Activated B cell treated with CpG ODN at 0.5 μM for 24 hours (primary cell): ENCODE data around the gene ARHGEF10L. TPM values are rescaled to one million over a fixed set of nuclear protein-coding genes. Genes with fewer than 3 reads are reported as not detected.

Source experiments
- ATAC-seq: fragments of 200-7000 bp; cut with Tn5 transposase; one replicate; pipeline ENCODE4 v1.10.0; 2021; ENCODE audit warnings: low read depth, mild to moderate bottlenecking, moderate library complexity
- CTCF ChIA-PET: fragments of 350-600 bp; sonication (Branson Sonifier 250); formaldehyde crosslinking; loops from one replicate; lab custom pipeline; 2021; ENCODE audit warnings: antibody characterized with exemption; lab: Charles Lee
- POLR2A ChIA-PET: fragments of 350-600 bp; sonication (Branson Sonifier 250); formaldehyde crosslinking; loops from one replicate; lab custom pipeline; 2021; ENCODE audit warnings: antibody characterized with exemption; lab: Charles Lee
- DNase-seq: peaks from one replicate; pipeline ENCODE4 v3.0.0; 2022
- H3K27ac Mint-ChIP-seq: one replicate; pipeline ENCODE4 v1.8.0; 2020; ENCODE audit warnings: mixed read lengths
- H3K27me3 Mint-ChIP-seq: one replicate; pipeline ENCODE4 v1.8.0; 2021; ENCODE audit warnings: mixed read lengths
- H3K36me3 Mint-ChIP-seq: one replicate; pipeline ENCODE4 v1.8.0; 2021; ENCODE audit warnings: low read depth, mixed read lengths
- H3K4me1 Mint-ChIP-seq: one replicate; pipeline ENCODE4 v1.8.0; 2021; ENCODE audit warnings: mixed read lengths
- H3K4me3 Mint-ChIP-seq: one replicate; pipeline ENCODE4 v1.8.0; 2020; ENCODE audit warnings: mild to moderate bottlenecking, mixed read lengths
- H3K9me3 Mint-ChIP-seq: one replicate; pipeline ENCODE4 v1.8.0; 2020; ENCODE audit warnings: mixed read lengths
- CTCF ChIP-seq: fragments of 200-600 bp; IDR thresholded peaks from one replicate; pipeline ENCODE4 v1.8.0; 2022; ENCODE audit warnings: antibody characterized with exemption, mild to moderate bottlenecking
- intact Hi-C: fragments of 100-400 bp; cut with micrococcal nuclease; formaldehyde crosslinking; loops from one replicate; pipeline ENCODE4 v1.15.1; 2024
- total RNA-seq: library from RNA; stranded (reverse); gene quantifications from 2 replicates; pipeline ENCODE4 v1.2.3, GENCODE V29; 2022

The ARHGEF10L gene
- total RNA-seq, 1 donor from 2014 or later, result 0.62 TPM

- Mint-ChIP-seq H3K36me3 (no peaks in the 10 kb centered on the region), H3K4me1 (peaks cover 15% of the 10 kb centered on the region), H3K9me3 (no peaks in the 10 kb centered on the region), H3K4me3 (no peak overlapping the region), H3K27ac (no peak overlapping the region), H3K27me3 (no peaks in the 10 kb centered on the region)
- DNase-seq, result no peak
- TF ChIP-seq CTCF, result no peak
- intact Hi-C loops, result loop anchor here (10.0 kb wide), 1 partner anchor 103 kb away; no protein-coding TSS in a partner anchor
- CTCF ChIA-PET, result interaction anchor here (1.4 kb wide), 1 partner anchor 26 kb away, joined by 3 read pairs; no protein-coding TSS in a partner anchor
- POLR2A ChIA-PET, result no interaction called here
- ATAC-seq, result no peak
Measured at GRCh38 chr1:17531343-17531681, 8.2 kb upstream of the ARHGEF10L start.

- Mint-ChIP-seq H3K9me3 (no peaks in the 10 kb centered on the region), H3K4me1 (peaks cover 21% of the 10 kb centered on the region), H3K27me3 (no peaks in the 10 kb centered on the region), H3K4me3 (no peak overlapping the region), H3K27ac (no peak overlapping the region), H3K36me3 (no peaks in the 10 kb centered on the region)
- no peak for ATAC-seq
- intact Hi-C loops, result loop anchor here (10.0 kb wide), 1 partner anchor 103 kb away; no protein-coding TSS in a partner anchor
- no peak for TF ChIP-seq CTCF
- POLR2A ChIA-PET, result no interaction called here
- CTCF ChIA-PET, result no interaction called here
- no peak for DNase-seq
Measured at GRCh38 chr1:17531682-17532487, 7.6 kb upstream of the ARHGEF10L start.

DNA sequence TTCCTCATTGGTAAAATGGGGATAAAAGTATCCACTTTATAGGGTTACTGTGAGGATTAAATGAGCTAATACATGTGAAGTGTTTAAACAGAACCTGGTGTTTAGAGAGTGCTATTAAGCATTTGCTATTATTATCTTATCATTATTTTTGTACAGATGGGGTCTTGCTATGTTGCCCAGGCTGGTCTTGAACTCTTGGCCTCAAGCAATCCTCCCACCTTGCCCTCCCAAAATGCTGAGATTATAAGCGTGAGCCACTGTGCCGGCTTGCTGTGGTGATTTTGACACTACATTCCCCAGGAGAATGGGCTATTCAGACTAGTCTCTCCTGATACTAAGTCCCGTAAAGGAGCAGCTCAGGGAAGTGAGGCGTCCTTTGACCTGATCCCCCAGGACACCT lies 6.3 kb upstream of the ARHGEF10L start:
- Mint-ChIP-seq H3K9me3 (no peaks in the 10 kb centered on the region), H3K27me3 (peaks cover 4% of the 10 kb centered on the region), H3K27ac (no peak overlapping the region), H3K4me1 (peaks cover 21% of the 10 kb centered on the region), H3K4me3 (no peak overlapping the region), H3K36me3 (no peaks in the 10 kb centered on the region)
- DNase-seq (no peak), ATAC-seq (no peak)
- ChIA-PET POLR2A (no interaction called here), CTCF (no interaction called here)
- intact Hi-C loops, result loop anchor here (10.0 kb wide), 1 partner anchor 102 kb away; no protein-coding TSS in a partner anchor
- TF ChIP-seq CTCF, result no peak

GRCh38 chr1:17535300-17535936 lies 4.1 kb upstream of the ARHGEF10L start:
- POLR2A ChIA-PET, result no interaction called here
- H3K27ac Mint-ChIP-seq, result no peak overlapping the region
- intact Hi-C loops, result loop anchor here (10.0 kb wide), 1 partner anchor 99 kb away; no protein-coding TSS in a partner anchor
- H3K4me1 Mint-ChIP-seq, result peaks cover 24% of the 10 kb centered on the region
- no peaks in the 10 kb centered on the region for H3K9me3 Mint-ChIP-seq
- H3K4me3 Mint-ChIP-seq, result no peak overlapping the region
- no peaks in the 10 kb centered on the region for H3K36me3 Mint-ChIP-seq
- DNase-seq, result no peak
- no peak for TF ChIP-seq CTCF
- CTCF ChIA-PET, result no interaction called here
- ATAC-seq, result no peak
- peaks cover 16% of the 10 kb centered on the region for H3K27me3 Mint-ChIP-seq

- Mint-ChIP-seq H3K4me3 (no peak overlapping the region), H3K4me1 (peaks cover 23% of the 10 kb centered on the region)
Measured at GRCh38 chr1:17538010-17538409, 1.5 kb upstream of the ARHGEF10L start.

More at GRCh38 chr1:17538010-17538409, 1.5 kb upstream of the ARHGEF10L start:
- DNase-seq (no peak), ATAC-seq (no peak)
- ChIA-PET CTCF (no interaction called here), POLR2A (no interaction called here)
- Mint-ChIP-seq H3K9me3 (no peaks in the 10 kb centered on the region), H3K36me3 (no peaks in the 10 kb centered on the region), H3K27me3 (peaks cover 16% of the 10 kb centered on the region), H3K27ac (no peak overlapping the region)
- no peak for TF ChIP-seq CTCF
- intact Hi-C loops, result loop anchor here (10.0 kb wide), 1 partner anchor 97 kb away; no protein-coding TSS in a partner anchor
